Measurements from ENCODE around the gene SNURF.
"Not testable (repeated sequence)": the region's sequence is repeated elsewhere in the genome, so short reads cannot be mapped to it uniquely, and the experiment has no call there.

GRCh38 chr15:24931874-24932732 lies 22.7 kb upstream of the SNURF start:
- not testable (repeated sequence) for TF ChIP-seq CTCF (IDR thresholded peaks at IDR 0.05); EZH2 (IDR thresholded peaks at IDR 0.05; ENCODE audit: borderline replicate concordance, insufficient read depth, low read depth, low read length, poor library complexity, severe bottlenecking)
